BE2C (cell line): ENCODE measurements around the gene VPS11.

Experiments
- DNase-seq: peaks from one replicate; pipeline ENCODE4 v3.0.0-alpha.2; 2020
- H3K27me3 ChIP-seq: fragments of 250-450 bp; sonication (Bioruptor Pico); 2 replicates; pipeline ENCODE4 v1.5.1; 2020; ENCODE audit warnings: mild to moderate bottlenecking
- H3K36me3 ChIP-seq: fragments of 250-450 bp; sonication (Bioruptor Pico); 2 replicates; pipeline ENCODE4 v1.5.1; 2020; ENCODE audit warnings: mild to moderate bottlenecking
- H3K4me1 ChIP-seq: fragments of 250-450 bp; sonication (Bioruptor Pico); 2 replicates; pipeline ENCODE4 v1.5.1; 2020
- H3K4me3 ChIP-seq: 2 replicates; pipeline ENCODE4 v1.5.1; 2011; ENCODE audit warnings: low read depth, low read length
- H3K9me3 ChIP-seq: fragments of 250-450 bp; sonication (Bioruptor Pico); 2 replicates; pipeline ENCODE4 v1.5.1; 2020
- TF ChIP-seq, protein P1 (sequence below): IDR thresholded peaks from 2 replicates; pipeline ENCODE4 v1.5.1; 2012; ENCODE audit warnings: mild to moderate bottlenecking, low read depth, low read length

Gene VPS11

GRCh38 chr11:119120639-119121007 is 53.0 kb downstream of the VPS11 start:
- no peaks in the 10 kb centered on the region for H3K9me3 ChIP-seq
- H3K27me3 ChIP-seq, result no peaks in the 10 kb centered on the region
- TF ChIP-seq, protein P1, sequence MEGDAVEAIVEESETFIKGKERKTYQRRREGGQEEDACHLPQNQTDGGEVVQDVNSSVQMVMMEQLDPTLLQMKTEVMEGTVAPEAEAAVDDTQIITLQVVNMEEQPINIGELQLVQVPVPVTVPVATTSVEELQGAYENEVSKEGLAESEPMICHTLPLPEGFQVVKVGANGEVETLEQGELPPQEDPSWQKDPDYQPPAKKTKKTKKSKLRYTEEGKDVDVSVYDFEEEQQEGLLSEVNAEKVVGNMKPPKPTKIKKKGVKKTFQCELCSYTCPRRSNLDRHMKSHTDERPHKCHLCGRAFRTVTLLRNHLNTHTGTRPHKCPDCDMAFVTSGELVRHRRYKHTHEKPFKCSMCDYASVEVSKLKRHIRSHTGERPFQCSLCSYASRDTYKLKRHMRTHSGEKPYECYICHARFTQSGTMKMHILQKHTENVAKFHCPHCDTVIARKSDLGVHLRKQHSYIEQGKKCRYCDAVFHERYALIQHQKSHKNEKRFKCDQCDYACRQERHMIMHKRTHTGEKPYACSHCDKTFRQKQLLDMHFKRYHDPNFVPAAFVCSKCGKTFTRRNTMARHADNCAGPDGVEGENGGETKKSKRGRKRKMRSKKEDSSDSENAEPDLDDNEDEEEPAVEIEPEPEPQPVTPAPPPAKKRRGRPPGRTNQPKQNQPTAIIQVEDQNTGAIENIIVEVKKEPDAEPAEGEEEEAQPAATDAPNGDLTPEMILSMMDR, result no peak
- peaks cover 8% of the 10 kb centered on the region for H3K36me3 ChIP-seq
- peak overlapping the region; percentile 60 for H3K4me3 ChIP-seq
- DNase-seq, result no peak
- H3K4me1 ChIP-seq, result no peaks in the 10 kb centered on the region

DNA sequence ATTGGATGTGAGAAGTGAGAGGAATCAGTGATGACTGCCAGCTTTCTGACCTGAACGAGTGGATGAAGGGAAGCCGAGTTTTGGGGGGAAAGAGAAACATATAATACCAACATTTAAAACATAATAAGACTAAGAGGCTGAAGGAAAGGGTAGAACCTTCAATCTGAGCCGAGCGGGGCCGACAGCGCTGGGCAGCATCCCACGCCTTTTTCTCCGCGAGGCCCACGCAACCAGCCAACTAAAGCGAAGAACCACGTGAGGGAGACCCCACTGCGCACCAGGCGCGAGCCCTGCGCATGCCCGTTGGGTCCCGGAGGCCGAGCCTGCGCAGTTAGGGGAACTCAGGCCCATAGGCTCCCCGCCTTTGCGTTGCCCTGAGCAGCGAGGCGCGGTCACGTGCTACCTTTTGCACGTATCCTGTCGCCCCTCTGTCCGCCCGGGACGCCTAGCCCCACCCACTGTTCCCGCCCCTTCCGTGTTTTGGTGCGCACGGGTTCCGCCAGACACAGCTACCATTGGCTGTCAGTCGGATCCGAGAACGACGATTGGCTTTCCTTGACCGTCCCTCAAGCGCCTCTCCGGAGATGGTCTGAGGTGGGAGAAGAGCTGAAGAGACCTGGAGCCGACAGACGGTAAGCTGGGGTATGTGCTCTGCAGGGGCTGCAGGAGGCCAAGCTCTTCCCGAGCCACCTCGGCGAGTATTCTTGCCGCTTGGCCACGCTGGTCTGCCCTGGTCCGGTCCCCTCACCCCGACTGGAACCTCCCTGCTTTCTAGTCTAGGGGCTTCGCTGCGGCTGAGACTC is 53.6 kb downstream of the VPS11 start, which contains the start of gene HINFP:
Gene HINFP, plus strand, starts transcription at position 573 of the 803 bp plus-strand sequence. CDS start 5,365 bp downstream, outside the sequence.
- peak; percentile 100 for DNase-seq
- Histone ChIP-seq H3K9me3 (no peaks in the 10 kb centered on the region), H3K4me3 (peak within 1 kb of the TSS; percentile 99), H3K4me1 (no peaks in the 10 kb centered on the region), H3K36me3 (peaks cover 8% of the 10 kb centered on the region), H3K27me3 (no peaks in the 10 kb centered on the region)
- TF ChIP-seq, protein P1, result no peak

GRCh38 chr11:119121811-119122124 is 54.1 kb downstream of the VPS11 start:
- TF ChIP-seq, protein P1, result no peak
- no peaks in the 10 kb centered on the region for H3K27me3 ChIP-seq
- H3K9me3 ChIP-seq, result no peaks in the 10 kb centered on the region
- H3K4me1 ChIP-seq, result no peaks in the 10 kb centered on the region
- H3K4me3 ChIP-seq, result peak overlapping the region; percentile 99
- DNase-seq, result no peak
- peaks cover 8% of the 10 kb centered on the region for H3K36me3 ChIP-seq

GRCh38 chr11:119125821-119126220 is 58.2 kb downstream of the VPS11 start:
- Histone ChIP-seq H3K4me3 (no peak overlapping the region), H3K27me3 (no peaks in the 10 kb centered on the region), H3K4me1 (no peaks in the 10 kb centered on the region), H3K9me3 (no peaks in the 10 kb centered on the region), H3K36me3 (peaks cover 24% of the 10 kb centered on the region)
- TF ChIP-seq, protein P1, result no peak
- DNase-seq, result no peak

DNA sequence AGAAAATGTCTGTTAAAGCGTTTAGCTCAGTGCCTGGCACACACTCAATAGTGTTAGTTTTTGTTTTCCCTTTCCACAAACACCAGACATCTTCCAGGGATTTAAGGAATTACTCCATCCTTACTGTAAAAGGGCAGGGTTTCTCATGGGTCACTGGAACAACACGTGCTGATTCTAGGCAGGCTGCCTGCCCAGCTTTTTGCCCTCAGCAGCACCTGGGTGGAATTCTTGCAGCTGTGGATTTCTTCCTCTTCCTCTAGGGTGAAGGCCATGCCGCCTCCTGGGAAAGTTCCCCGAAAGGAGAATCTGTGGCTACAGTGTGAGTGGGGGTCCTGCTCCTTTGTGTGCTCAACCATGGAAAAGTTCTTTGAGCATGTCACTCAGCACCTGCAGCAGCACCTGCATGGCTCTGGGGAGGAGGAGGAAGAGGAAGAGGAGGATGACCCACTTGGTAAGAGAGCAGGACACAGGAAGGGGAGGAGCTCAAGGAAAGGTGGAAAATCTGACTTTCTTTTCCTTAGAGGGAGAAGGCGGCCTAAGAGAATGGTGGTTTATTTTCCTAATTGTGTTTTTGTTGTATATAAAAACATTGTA is 59.2 kb downstream of the VPS11 start:
- Histone ChIP-seq H3K4me3 (no peak overlapping the region), H3K36me3 (peaks cover 33% of the 10 kb centered on the region), H3K4me1 (no peaks in the 10 kb centered on the region), H3K27me3 (no peaks in the 10 kb centered on the region), H3K9me3 (no peaks in the 10 kb centered on the region)
- TF ChIP-seq, protein P1, result no peak
- no peak for DNase-seq

- TF ChIP-seq, protein P1, result no peak
- Histone ChIP-seq H3K36me3 (peaks cover 47% of the 10 kb centered on the region), H3K9me3 (no peaks in the 10 kb centered on the region), H3K27me3 (no peaks in the 10 kb centered on the region), H3K4me1 (no peaks in the 10 kb centered on the region), H3K4me3 (no peak overlapping the region)
- no peak for DNase-seq
Measured at GRCh38 chr11:119130662-119131061, 63.0 kb downstream of the VPS11 start.
